HepG2 (cell line): ENCODE measurements around the gene GAS2L1. TPM values are rescaled to one million over a fixed set of nuclear protein-coding genes. Genes with fewer than 3 reads are reported as not detected.

Source experiments
- ATRX ChIP-seq: sonication (generic); formaldehyde crosslinking; IDR thresholded peaks from 2 replicates; pipeline ENCODE4 v1.4.0; 2020; ENCODE audit warnings: missing genetic modification reagents, borderline replicate concordance
- DPF2 ChIP-seq: sonication (generic); formaldehyde crosslinking; IDR thresholded peaks from 2 replicates; pipeline ENCODE4 v1.4.0; 2020; ENCODE audit warnings: mild to moderate bottlenecking, low read depth, missing genetic modification reagents, borderline replicate concordance
- ERF ChIP-seq: IDR thresholded peaks from 2 replicates; pipeline ENCODE4 v1.6.1; 2018; ENCODE audit warnings: missing biosample characterization, missing genetic modification reagents
- KLF16 ChIP-seq, 2 experiments: sonication (generic) in 1 of 2; formaldehyde crosslinking in 1 of 2; IDR thresholded peaks; 2 replicates each; pipeline versions ENCODE4 v1.6.1 to v1.8.0; 2016 to 2023; ENCODE audit warnings: missing genetic modification reagents in 2 of 2, missing compliant biosample characterization in 1 of 2
- MED1 ChIP-seq: sonication (generic); formaldehyde crosslinking; IDR thresholded peaks from 2 replicates; pipeline ENCODE4 v1.4.0; 2020; ENCODE audit warnings: missing genetic modification reagents
- PAF1 ChIP-seq: IDR thresholded peaks from 2 replicates; pipeline ENCODE4 v1.6.1; 2016; ENCODE audit warnings: missing genetic modification reagents, missing compliant biosample characterization
- RXRA ChIP-seq: sonication (generic); formaldehyde crosslinking; IDR thresholded peaks from 2 replicates; pipeline ENCODE4 v1.5.1; 2020; ENCODE audit warnings: missing genetic modification reagents
- TARDBP ChIP-seq: sonication (generic); formaldehyde crosslinking; IDR thresholded peaks from 2 replicates; pipeline ENCODE4 v1.8.0; 2022; ENCODE audit warnings: mild to moderate bottlenecking, missing genetic modification reagents
- ZFAT ChIP-seq: sonication (generic); formaldehyde crosslinking; conservative IDR thresholded peaks from 2 replicates; pipeline ENCODE4 v1.8.1; 2023; ENCODE audit warnings: missing genetic modification reagents, inconsistent platforms
- ZNF652 ChIP-seq: IDR thresholded peaks from 2 replicates; pipeline ENCODE4 v1.6.1; 2016; ENCODE audit warnings: low read depth, borderline replicate concordance
- ZNF687 ChIP-seq: sonication (generic); formaldehyde crosslinking; IDR thresholded peaks from 2 replicates; pipeline ENCODE4 v1.5.1; 2020; ENCODE audit warnings: mild to moderate bottlenecking, missing genetic modification reagents, moderate library complexity
- ZNF691 ChIP-seq: sonication (generic); formaldehyde crosslinking; IDR thresholded peaks from 2 replicates; pipeline ENCODE4 v1.4.0; 2020; ENCODE audit warnings: missing genetic modification reagents, low read depth, mild to moderate bottlenecking, borderline replicate concordance
- ZNF768 ChIP-seq: sonication (generic); formaldehyde crosslinking; IDR thresholded peaks from 2 replicates; pipeline ENCODE4 v1.4.0; 2020; ENCODE audit warnings: missing genetic modification reagents
- polyA plus RNA-seq, 8 experiments: library from polyadenylated mRNA; depleted of rRNA in 3 of 8; stranded (reverse) in 7 of 8; unstranded in 1 of 8; fragments of >200 nt; fragmentation: Illumina TruSeq in 4 of 8; extraction: Trizol in 4 of 8; gene quantifications; 2 replicates each; pipeline versions ENCODE4 v1.2.1 to v1.2.3, GENCODE V29; 2011 to 2016; ENCODE audit warnings: low read depth in 4 of 8, missing spikeins in 1 of 8, mixed read lengths in 1 of 8; ENCODE audit not compliant: insufficient read depth in 1 of 8
- total RNA-seq, 5 experiments: library from RNA; depleted of rRNA; stranded (reverse); fragments of >200 nt; fragmentation: Illumina TruSeq; extraction: Trizol; gene quantifications; 2 replicates each; pipeline ENCODE4 v1.2.3, GENCODE V29; 2016; ENCODE audit warnings: low read depth in 1 of 5

The GAS2L1 gene
- total and polyA plus RNA-seq, 2 of the 13 experiments (the other 11 are each of a cell fraction or from before 2014, with no cell fraction given): 1.8 to 3.3 TPM

DNA sequence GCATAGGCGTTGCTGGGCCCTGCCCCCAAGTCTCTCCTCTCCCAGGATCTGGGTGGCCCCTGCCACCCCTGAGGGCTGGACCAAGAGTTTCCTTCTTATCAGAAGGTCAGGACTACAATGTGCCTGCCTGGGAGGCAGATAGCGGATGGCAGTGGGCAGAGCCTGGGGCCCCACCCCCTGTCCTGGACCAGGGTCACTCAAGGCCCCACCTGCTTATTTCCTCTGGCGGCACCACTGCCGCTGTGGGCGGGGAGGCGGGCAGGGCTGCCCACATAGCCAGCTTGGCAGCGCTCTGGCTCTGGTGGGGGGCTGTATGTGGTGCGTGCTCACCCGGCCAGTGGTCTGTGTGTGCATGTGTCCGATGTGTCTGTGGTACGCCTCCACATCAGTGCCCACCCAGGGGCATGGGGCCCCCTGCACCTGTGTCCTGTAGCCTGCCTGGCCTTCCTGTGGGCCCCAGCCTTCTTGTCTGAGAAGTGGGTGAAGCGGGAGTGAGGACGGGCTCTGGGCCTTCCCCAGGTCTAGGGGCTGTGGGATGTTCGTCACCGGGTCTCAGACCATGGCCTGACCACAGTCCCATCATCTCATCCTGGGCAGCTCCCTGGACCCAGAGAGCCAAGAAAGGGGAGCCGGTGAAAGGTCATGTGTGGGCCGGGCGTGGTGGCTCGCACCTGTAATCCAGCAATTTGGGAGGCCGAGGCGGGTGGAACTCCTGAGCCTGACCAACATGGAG lies 3.0 kb downstream of the GAS2L1 start (continued):
- TF ChIP-seq ZNF687 (CRISPR knock-in tag) (peak; percentile 39; the same call in 1 of the 2 replicates), ZNF652 (CRISPR knock-in tag) (no peak), ATRX (CRISPR knock-in tag) (no peak), ZFAT (CRISPR knock-in tag) (no peak), TARDBP (no peak), ERF (CRISPR knock-in tag) (no peak), RXRA (CRISPR knock-in tag) (peak; percentile 50; the same call in 1 of the 2 replicates), PAF1 (CRISPR knock-in tag) (no peak), ZNF691 (CRISPR knock-in tag) (no peak), DPF2 (CRISPR knock-in tag) (no peak), ZNF768 (no peak), MED1 (CRISPR knock-in tag) (no peak), KLF16 (CRISPR knock-in tag; IDR thresholded peaks at IDR 0.05) (no peak)
